ENCODE results near the gene FMN1. TPM values are rescaled to one million over a fixed set of nuclear protein-coding genes. Genes with fewer than 3 reads are reported as not detected.
A peak's percentile ranks its signal among the peaks of the same experiment; 100 is the strongest.

The FMN1 gene
- polyA plus RNA-seq, 2 of the 4 experiments (the other 2 are of a cell fraction) = 0.53 to 2.2 TPM

DNA sequence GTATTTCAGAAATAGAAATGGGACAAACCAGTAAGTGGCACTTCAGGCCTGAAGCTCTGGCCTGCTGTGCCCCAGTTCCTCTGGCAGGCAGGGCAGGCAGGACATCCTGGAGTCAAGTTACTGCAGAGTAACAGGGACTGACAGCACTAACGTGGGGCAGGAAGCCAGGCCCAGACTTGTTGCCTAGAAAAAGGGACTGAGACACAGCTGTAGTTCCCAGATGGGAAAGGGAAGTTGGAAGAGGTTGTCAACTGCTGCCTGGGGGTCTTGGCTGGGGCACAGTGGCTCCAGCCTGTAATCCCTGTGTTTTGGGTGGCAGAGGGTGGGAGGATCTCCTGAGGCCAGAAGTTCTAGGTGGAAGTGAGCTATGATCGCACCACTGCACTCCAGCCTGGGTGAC lies 171.9 kb downstream of the FMN1 start:
- ChIA-PET POLR2A (no interaction called here), CTCF (interaction anchor here (0.7 to 7.3 kb wide), 14 partner anchors 9 to 707 kb away, joined by 3 to 130 read pairs (median 4); no protein-coding TSS in a partner anchor)
- no peak overlapping the region for H3K27ac ChIP-seq
- no peak for TF ChIP-seq NPAS2 (CRISPR knock-in tag; IDR thresholded peaks at IDR 0.05; ENCODE audit: borderline replicate concordance)
- no peak for TF ChIP-seq ATOH8 (CRISPR knock-in tag; IDR thresholded peaks at IDR 0.05; ENCODE audit: low read depth)
- no peak for TF ChIP-seq FOSL2 (IDR thresholded peaks at IDR 0.05)
- no peak for TF ChIP-seq FOSL2 (CRISPR knock-in tag; IDR thresholded peaks at IDR 0.05)
- no peak for TF ChIP-seq HOXB5 (CRISPR knock-in tag; IDR thresholded peaks at IDR 0.05)
- no peak for TF ChIP-seq PBX3 (IDR thresholded peaks at IDR 0.05)
- no peak for TF ChIP-seq HMGXB4 (CRISPR knock-in tag; IDR thresholded peaks at IDR 0.05; ENCODE audit: borderline replicate concordance)
- no peak for TF ChIP-seq EHMT2 (IDR thresholded peaks at IDR 0.05; ENCODE audit: low read depth)
- TF ChIP-seq SMC3 (IDR thresholded peaks at IDR 0.05) = no peak
- TF ChIP-seq ZNF302 (CRISPR knock-in tag; IDR thresholded peaks at IDR 0.05) = no peak
- no peak for TF ChIP-seq CEBPB (IDR thresholded peaks at IDR 0.05)
- no peak for TF ChIP-seq RNF2 (IDR thresholded peaks at IDR 0.05; ENCODE audit: borderline replicate concordance, low read depth)
- TF ChIP-seq HOXA7 (CRISPR knock-in tag; IDR thresholded peaks at IDR 0.05) = no peak
- TF ChIP-seq RAD21 (conservative IDR thresholded peaks at IDR 0.05 in 1 of 2, IDR thresholded peaks at IDR 0.05 in 1 of 2) = no peak
- TF ChIP-seq ZSCAN20 (CRISPR knock-in tag; IDR thresholded peaks at IDR 0.05) = no peak
- TF ChIP-seq, protein P1, sequence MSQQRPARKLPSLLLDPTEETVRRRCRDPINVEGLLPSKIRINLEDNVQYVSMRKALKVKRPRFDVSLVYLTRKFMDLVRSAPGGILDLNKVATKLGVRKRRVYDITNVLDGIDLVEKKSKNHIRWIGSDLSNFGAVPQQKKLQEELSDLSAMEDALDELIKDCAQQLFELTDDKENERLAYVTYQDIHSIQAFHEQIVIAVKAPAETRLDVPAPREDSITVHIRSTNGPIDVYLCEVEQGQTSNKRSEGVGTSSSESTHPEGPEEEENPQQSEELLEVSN (IDR thresholded peaks at IDR 0.05; ENCODE audit: borderline replicate concordance, low read depth) = no peak
- TF ChIP-seq, protein P2, sequence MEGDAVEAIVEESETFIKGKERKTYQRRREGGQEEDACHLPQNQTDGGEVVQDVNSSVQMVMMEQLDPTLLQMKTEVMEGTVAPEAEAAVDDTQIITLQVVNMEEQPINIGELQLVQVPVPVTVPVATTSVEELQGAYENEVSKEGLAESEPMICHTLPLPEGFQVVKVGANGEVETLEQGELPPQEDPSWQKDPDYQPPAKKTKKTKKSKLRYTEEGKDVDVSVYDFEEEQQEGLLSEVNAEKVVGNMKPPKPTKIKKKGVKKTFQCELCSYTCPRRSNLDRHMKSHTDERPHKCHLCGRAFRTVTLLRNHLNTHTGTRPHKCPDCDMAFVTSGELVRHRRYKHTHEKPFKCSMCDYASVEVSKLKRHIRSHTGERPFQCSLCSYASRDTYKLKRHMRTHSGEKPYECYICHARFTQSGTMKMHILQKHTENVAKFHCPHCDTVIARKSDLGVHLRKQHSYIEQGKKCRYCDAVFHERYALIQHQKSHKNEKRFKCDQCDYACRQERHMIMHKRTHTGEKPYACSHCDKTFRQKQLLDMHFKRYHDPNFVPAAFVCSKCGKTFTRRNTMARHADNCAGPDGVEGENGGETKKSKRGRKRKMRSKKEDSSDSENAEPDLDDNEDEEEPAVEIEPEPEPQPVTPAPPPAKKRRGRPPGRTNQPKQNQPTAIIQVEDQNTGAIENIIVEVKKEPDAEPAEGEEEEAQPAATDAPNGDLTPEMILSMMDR (IDR thresholded peaks at IDR 0.05) = no peak
- TF ChIP-seq RARB (CRISPR knock-in tag; IDR thresholded peaks at IDR 0.05) = no peak
- TF ChIP-seq EP300 (IDR thresholded peaks at IDR 0.05) = no peak
- TF ChIP-seq REST (IDR thresholded peaks at IDR 0.05) = no peak
- WGBS (ENCODE audit: missing lambda C conversion rate) = 64% methylated on average over 2 of the region's 2 CpGs
- peak; percentile 35 to 49; a peak in 1 of 6 replicates for ATAC-seq
- H3K4me3 ChIP-seq = no peak overlapping the region
- no peak for FAIRE-seq
- 0 out of 3 replicates have a peak, but pooled peaks cover 7% of the 10 kb centered on the region for H3K4me1 ChIP-seq
- no peak for DNase-seq (ENCODE audit: low read depth in 1 of 2, low spot score in 1 of 2)
- H3K4me2 ChIP-seq = no peak overlapping the region; the same call in 2 of the 3 replicates
- H3K9me3 ChIP-seq = no peaks in the 10 kb centered on the region

All from A549 (cell line).